Astrocyte (in vitro differentiated cells and primary cell): ENCODE results near the gene CDC45. TPM values are rescaled to one million over a fixed set of nuclear protein-coding genes. Genes with fewer than 3 reads are reported as not detected.

Source experiments
- DNase-seq: peaks from one replicate; pipeline ENCODE4 v3.0.0-alpha.2; 2010; ENCODE audit warnings: low read depth
- FAIRE-seq: peaks from 2 replicates; lab custom pipeline; 2011; peaks lifted over from hg19 to GRCh38; lab: Jason Lieb, UNC
- H2AFZ ChIP-seq: 2 replicates; pipeline ENCODE4 v1.6.0; 2012; ENCODE audit warnings: low read depth, low read length, inconsistent platforms
- H3K27ac ChIP-seq: 2 replicates; pipeline ENCODE4 v1.5.1; 2011; ENCODE audit warnings: low read depth, low read length, inconsistent platforms
- H3K27me3 ChIP-seq: 2 replicates; pipeline ENCODE4 v1.6.0; 2011; ENCODE audit warnings: low read length, inconsistent platforms; ENCODE audit not compliant: insufficient read depth
- H3K36me3 ChIP-seq: 2 replicates; pipeline ENCODE4 v1.5.1; 2011; ENCODE audit warnings: low read length, inconsistent platforms; ENCODE audit not compliant: insufficient read depth
- H3K4me1 ChIP-seq: 2 replicates; pipeline ENCODE4 v1.5.1; 2011; ENCODE audit warnings: low read length, inconsistent platforms; ENCODE audit not compliant: insufficient read depth
- H3K4me2 ChIP-seq: 2 replicates; pipeline ENCODE4 v1.6.0; 2012; ENCODE audit warnings: low read length, inconsistent platforms
- H3K4me3 ChIP-seq: 2 replicates; pipeline ENCODE4 v1.5.1; 2011; ENCODE audit warnings: low read depth, mild to moderate bottlenecking, low read length, inconsistent platforms; ENCODE audit not compliant: insufficient read depth
- H3K79me2 ChIP-seq: 2 replicates; pipeline ENCODE4 v1.6.0; 2012; ENCODE audit warnings: mild to moderate bottlenecking, low read length, inconsistent platforms; ENCODE audit not compliant: insufficient read depth
- H3K9ac ChIP-seq: 2 replicates; pipeline ENCODE4 v1.6.0; 2012; ENCODE audit warnings: mild to moderate bottlenecking, low read length, inconsistent platforms
- H3K9me3 ChIP-seq: 2 replicates; pipeline ENCODE4 v1.5.1; 2012; ENCODE audit warnings: low read depth, mild to moderate bottlenecking, low read length, inconsistent platforms; ENCODE audit not compliant: insufficient read depth
- H4K20me1 ChIP-seq: 2 replicates; pipeline ENCODE4 v1.6.0; 2012; ENCODE audit warnings: low read length, inconsistent platforms; ENCODE audit not compliant: insufficient read depth
- H3K27ac Mint-ChIP-seq: one replicate; pipeline ENCODE4 v1.8.0; 2021; ENCODE audit warnings: mild to moderate bottlenecking, mixed read lengths; ENCODE audit not compliant: unreplicated experiment
- H3K27me3 Mint-ChIP-seq: one replicate; pipeline ENCODE4 v1.8.0; 2021; ENCODE audit warnings: low read depth, mixed read lengths; ENCODE audit not compliant: unreplicated experiment
- H3K36me3 Mint-ChIP-seq: one replicate; pipeline ENCODE4 v1.8.0; 2021; ENCODE audit warnings: low read depth, mixed read lengths; ENCODE audit not compliant: unreplicated experiment
- H3K4me1 Mint-ChIP-seq: one replicate; pipeline ENCODE4 v1.8.0; 2021; ENCODE audit warnings: low read depth, mixed read lengths; ENCODE audit not compliant: unreplicated experiment
- H3K4me3 Mint-ChIP-seq: one replicate; pipeline ENCODE4 v1.8.0; 2021; ENCODE audit warnings: mild to moderate bottlenecking, moderate library complexity, mixed read lengths; ENCODE audit not compliant: unreplicated experiment
- H3K9me3 Mint-ChIP-seq: one replicate; pipeline ENCODE4 v1.8.0; 2021; ENCODE audit warnings: mild to moderate bottlenecking, mixed read lengths; ENCODE audit not compliant: unreplicated experiment
- CTCF ChIP-seq: IDR thresholded peaks from 2 replicates; pipeline ENCODE4 v1.5.1; 2011; ENCODE audit warnings: low read depth, mild to moderate bottlenecking, inconsistent platforms, low read length, moderate library complexity; ENCODE audit not compliant: insufficient read depth
- EZH2 ChIP-seq: IDR thresholded peaks from 2 replicates; pipeline ENCODE4 v1.6.1; 2012; ENCODE audit warnings: mild to moderate bottlenecking, low read length, inconsistent platforms; ENCODE audit not compliant: insufficient read depth
- total RNA-seq: library from RNA; stranded (reverse); gene quantifications from 2 replicates; pipeline ENCODE4 v1.2.1, GENCODE V29; 2021

CDC45 gene
- total RNA-seq, 1 donor from 2014 or later: 2.1 TPM

GRCh38 chr22:19515654-19516377, 36.1 kb downstream of the CDC45 start:
- Mint-ChIP-seq H3K9me3 (peaks cover 3% of the 10 kb centered on the region), H3K4me1 (peaks cover 8% of the 10 kb centered on the region), H3K4me3 (no peak overlapping the region), H3K27me3 (peaks cover 18% of the 10 kb centered on the region), H3K36me3 (no peaks in the 10 kb centered on the region), H3K27ac (no peak overlapping the region)
- Histone ChIP-seq H3K4me2 (no peak overlapping the region), H3K36me3 (peaks cover 2% of the 10 kb centered on the region), H3K4me1 (no peaks in the 10 kb centered on the region), H4K20me1 (no peaks in the 10 kb centered on the region), H3K9ac (no peak overlapping the region), H3K27ac (no peak overlapping the region), H3K27me3 (no peaks in the 10 kb centered on the region), H3K79me2 (no peaks in the 10 kb centered on the region), H2AFZ (no peak overlapping the region), H3K9me3 (no peaks in the 10 kb centered on the region), H3K4me3 (no peak overlapping the region)
- no peak for TF ChIP-seq EZH2
- TF ChIP-seq CTCF: no peak
- FAIRE-seq: no peak
- no peak for DNase-seq

GRCh38 chr22:19516378-19517170, 36.9 kb downstream of the CDC45 start:
- Histone ChIP-seq H3K9ac (no peak overlapping the region), H3K36me3 (peaks cover 2% of the 10 kb centered on the region), H3K4me2 (no peak overlapping the region), H3K27me3 (no peaks in the 10 kb centered on the region), H2AFZ (no peak overlapping the region), H3K4me1 (no peaks in the 10 kb centered on the region), H3K79me2 (no peaks in the 10 kb centered on the region), H4K20me1 (no peaks in the 10 kb centered on the region), H3K4me3 (no peak overlapping the region), H3K9me3 (no peaks in the 10 kb centered on the region), H3K27ac (no peak overlapping the region)
- H3K36me3 Mint-ChIP-seq: no peaks in the 10 kb centered on the region
- peaks cover 21% of the 10 kb centered on the region for H3K27me3 Mint-ChIP-seq
- peaks cover 3% of the 10 kb centered on the region for H3K9me3 Mint-ChIP-seq
- DNase-seq (no peak), FAIRE-seq (no peak)
- no peak for TF ChIP-seq CTCF
- no peak for TF ChIP-seq EZH2
- H3K4me3 Mint-ChIP-seq: no peak overlapping the region
- no peak overlapping the region for H3K27ac Mint-ChIP-seq
- peaks cover 8% of the 10 kb centered on the region for H3K4me1 Mint-ChIP-seq
